ENCODE data around the gene CHCHD6. TPM values are rescaled to one million over a fixed set of nuclear protein-coding genes. Genes with fewer than 3 reads are reported as not detected.

The CHCHD6 gene
- total RNA-seq, 2 experiments from 2014 or later: 8.7 to 9.3 TPM

DNA sequence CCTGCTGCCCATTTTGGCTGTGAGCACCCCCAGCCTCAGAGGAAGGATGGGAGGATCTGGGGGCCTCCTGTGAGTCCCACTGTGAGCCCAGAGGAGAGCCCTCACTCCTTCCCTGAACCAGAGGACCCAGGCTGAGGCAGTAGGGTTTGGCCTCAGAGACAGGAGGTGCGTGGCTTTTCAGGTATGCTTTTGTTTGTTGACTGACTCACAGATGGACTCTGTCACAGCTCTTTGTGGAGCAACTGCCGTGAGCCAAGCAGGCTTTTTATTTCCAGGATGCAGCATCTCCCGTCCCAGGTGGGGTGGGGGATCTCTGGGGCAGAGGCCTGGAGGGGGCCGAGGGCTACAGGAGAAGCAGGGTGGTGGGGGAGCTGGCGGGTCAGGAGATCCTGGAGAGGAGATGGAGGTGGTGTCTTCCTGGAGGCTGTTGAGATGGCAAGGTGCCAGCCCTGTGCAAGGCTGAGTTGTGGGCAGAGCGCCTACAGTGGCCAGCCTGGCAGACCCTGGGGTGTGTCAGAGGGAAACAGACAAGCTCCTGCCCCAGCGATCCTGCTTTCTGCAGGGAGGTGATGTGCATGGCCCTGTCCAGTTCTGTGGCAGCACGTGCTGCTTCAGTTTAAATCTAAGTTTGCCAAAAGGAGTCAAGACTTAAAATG, 302.9 kb downstream of the CHCHD6 start:
- TF ChIP-seq, protein P1, sequence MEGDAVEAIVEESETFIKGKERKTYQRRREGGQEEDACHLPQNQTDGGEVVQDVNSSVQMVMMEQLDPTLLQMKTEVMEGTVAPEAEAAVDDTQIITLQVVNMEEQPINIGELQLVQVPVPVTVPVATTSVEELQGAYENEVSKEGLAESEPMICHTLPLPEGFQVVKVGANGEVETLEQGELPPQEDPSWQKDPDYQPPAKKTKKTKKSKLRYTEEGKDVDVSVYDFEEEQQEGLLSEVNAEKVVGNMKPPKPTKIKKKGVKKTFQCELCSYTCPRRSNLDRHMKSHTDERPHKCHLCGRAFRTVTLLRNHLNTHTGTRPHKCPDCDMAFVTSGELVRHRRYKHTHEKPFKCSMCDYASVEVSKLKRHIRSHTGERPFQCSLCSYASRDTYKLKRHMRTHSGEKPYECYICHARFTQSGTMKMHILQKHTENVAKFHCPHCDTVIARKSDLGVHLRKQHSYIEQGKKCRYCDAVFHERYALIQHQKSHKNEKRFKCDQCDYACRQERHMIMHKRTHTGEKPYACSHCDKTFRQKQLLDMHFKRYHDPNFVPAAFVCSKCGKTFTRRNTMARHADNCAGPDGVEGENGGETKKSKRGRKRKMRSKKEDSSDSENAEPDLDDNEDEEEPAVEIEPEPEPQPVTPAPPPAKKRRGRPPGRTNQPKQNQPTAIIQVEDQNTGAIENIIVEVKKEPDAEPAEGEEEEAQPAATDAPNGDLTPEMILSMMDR (IDR thresholded peaks at IDR 0.05): no peak
- H3K4me3 Mint-ChIP-seq: no peak overlapping the region
- H3K27me3 Mint-ChIP-seq: no peaks in the 10 kb centered on the region
- H3K36me3 ChIP-seq (ENCODE audit: insufficient read depth, low read length): peaks cover 2% of the 10 kb centered on the region
- no peaks in the 10 kb centered on the region for H3K4me1 ChIP-seq (ENCODE audit: insufficient read depth, low read length)
- H3K36me3 Mint-ChIP-seq (ENCODE audit: low read depth): peaks cover 4% of the 10 kb centered on the region
- no peaks in the 10 kb centered on the region for H3K4me1 Mint-ChIP-seq (ENCODE audit: low read depth)
- POLR2A ChIA-PET: no interaction called here
- no peaks in the 10 kb centered on the region for H3K9me3 ChIP-seq (ENCODE audit: control insufficient read depth in 1 of 2, insufficient read depth in 1 of 2, low read length in 2 of 2)
- CTCF ChIA-PET: interaction anchor here (1.0 kb wide), 1 partner anchor 25 kb away, joined by 3 read pairs; the partner anchor contains the start of gene PLXNA1
- H3K27ac ChIP-seq (ENCODE audit: low read depth in 1 of 2, low read length in 2 of 2): no peak overlapping the region
- intact Hi-C loops (cut with DNase I, micrococcal nuclease): no loop called here
- no peak overlapping the region for H3K27ac Mint-ChIP-seq
- no peaks in the 10 kb centered on the region for H3K9me3 Mint-ChIP-seq
- ATAC-seq (ENCODE audit: poor library complexity): no peak
- H3K27me3 ChIP-seq (ENCODE audit: control insufficient read depth in 1 of 2, insufficient read depth in 2 of 2, low read length in 2 of 2): no peaks in the 10 kb centered on the region
- DNase-seq: no peak
- H3K4me3 ChIP-seq (ENCODE audit: low read length): no peak overlapping the region

DNA sequence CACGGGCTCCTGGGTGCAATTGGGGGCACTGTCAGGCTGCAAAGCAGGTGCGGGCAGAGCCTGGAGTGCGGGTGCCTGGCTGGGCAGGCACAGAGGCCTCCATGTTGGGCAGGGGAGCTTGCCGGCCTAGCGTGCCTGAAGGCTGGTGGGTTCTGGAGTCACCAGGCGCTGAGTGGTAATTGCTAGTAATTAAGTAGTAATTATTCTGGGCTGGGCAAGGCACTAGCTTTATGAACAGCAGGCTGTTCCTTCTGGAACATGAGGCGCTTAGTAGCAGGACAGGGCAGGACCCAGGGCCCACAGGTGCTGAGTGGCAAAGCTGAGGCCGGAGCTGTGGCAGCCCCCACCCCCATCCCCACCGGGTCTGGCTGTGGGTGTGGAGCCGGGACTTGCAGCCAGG, 304.2 kb downstream of the CHCHD6 start:
- H3K9me3 Mint-ChIP-seq: no peaks in the 10 kb centered on the region
- POLR2A ChIA-PET: no interaction called here
- DNase-seq (no peak), ATAC-seq (ENCODE audit: poor library complexity) (no peak)
- H3K36me3 Mint-ChIP-seq (ENCODE audit: low read depth): peaks cover 6% of the 10 kb centered on the region
- CTCF ChIA-PET: no interaction called here
- Histone ChIP-seq H3K4me1 (ENCODE audit: insufficient read depth, low read length) (no peaks in the 10 kb centered on the region), H3K27ac (ENCODE audit: low read depth in 1 of 2, low read length in 2 of 2) (no peak overlapping the region), H3K9me3 (ENCODE audit: control insufficient read depth in 1 of 2, insufficient read depth in 1 of 2, low read length in 2 of 2) (no peaks in the 10 kb centered on the region), H3K27me3 (ENCODE audit: control insufficient read depth in 1 of 2, insufficient read depth in 2 of 2, low read length in 2 of 2) (no peaks in the 10 kb centered on the region), H3K4me3 (ENCODE audit: low read length) (no peak overlapping the region), H3K36me3 (ENCODE audit: insufficient read depth, low read length) (peaks cover 8% of the 10 kb centered on the region)
- no peaks in the 10 kb centered on the region for H3K4me1 Mint-ChIP-seq (ENCODE audit: low read depth)
- no peak overlapping the region for H3K27ac Mint-ChIP-seq
- TF ChIP-seq, protein P1 (IDR thresholded peaks at IDR 0.05): no peak
- intact Hi-C loops (cut with DNase I, micrococcal nuclease): no loop called here
- no peak overlapping the region for H3K4me3 Mint-ChIP-seq
- H3K27me3 Mint-ChIP-seq: no peaks in the 10 kb centered on the region

DNA sequence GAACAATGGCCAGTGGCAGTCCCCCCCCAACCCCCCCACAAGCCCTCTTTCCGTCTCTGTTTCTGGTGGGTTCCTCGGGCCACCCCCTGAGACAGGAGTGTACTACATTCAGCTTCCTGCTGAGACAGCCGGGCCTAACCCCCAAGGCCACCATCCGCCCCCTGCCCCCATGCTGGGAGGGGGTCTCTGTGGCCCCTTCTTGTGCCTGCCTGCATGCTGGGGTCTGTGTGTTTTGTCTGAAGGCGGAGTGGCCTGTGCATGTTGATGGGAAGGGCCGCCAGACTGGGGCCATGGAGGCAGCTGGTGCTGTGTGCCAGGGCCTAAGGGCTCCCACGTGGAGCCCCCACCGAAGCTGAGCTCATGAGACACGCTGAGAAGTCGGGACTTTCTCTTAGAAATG, 305.5 kb downstream of the CHCHD6 start:
- intact Hi-C loops (cut with DNase I, micrococcal nuclease): no loop called here
- no peak for DNase-seq
- CTCF ChIA-PET: no interaction called here
- Mint-ChIP-seq H3K9me3 (no peaks in the 10 kb centered on the region), H3K27me3 (no peaks in the 10 kb centered on the region), H3K27ac (no peak overlapping the region), H3K36me3 (ENCODE audit: low read depth) (peaks cover 11% of the 10 kb centered on the region), H3K4me1 (ENCODE audit: low read depth) (no peaks in the 10 kb centered on the region), H3K4me3 (no peak overlapping the region)
- no peak for ATAC-seq (ENCODE audit: poor library complexity)
- Histone ChIP-seq H3K9me3 (ENCODE audit: control insufficient read depth in 1 of 2, insufficient read depth in 1 of 2, low read length in 2 of 2) (no peaks in the 10 kb centered on the region), H3K27ac (ENCODE audit: low read depth in 1 of 2, low read length in 2 of 2) (no peak overlapping the region), H3K4me3 (ENCODE audit: low read length) (no peak overlapping the region), H3K27me3 (ENCODE audit: control insufficient read depth in 1 of 2, insufficient read depth in 2 of 2, low read length in 2 of 2) (no peaks in the 10 kb centered on the region), H3K36me3 (ENCODE audit: insufficient read depth, low read length) (peaks cover 8% of the 10 kb centered on the region), H3K4me1 (ENCODE audit: insufficient read depth, low read length) (no peaks in the 10 kb centered on the region)
- POLR2A ChIA-PET: no interaction called here
- TF ChIP-seq, protein P1 (IDR thresholded peaks at IDR 0.05): no peak

Other genes with a start within 250 kb of the CHCHD6 start
- 10 to 100 TPM; 60.7 to 61.3 TPM for gene ZXDC, start 228.3 kb upstream of the CHCHD6 start, total RNA-seq
- not detected for gene UROC1, start 186.5 kb upstream of the CHCHD6 start, total RNA-seq
- not detected for gene CHST13, start 180.1 kb upstream of the CHCHD6 start, total RNA-seq
- not detected for gene C3orf22, start 145.3 kb upstream of the CHCHD6 start, total RNA-seq
- 1 to 10 TPM; 1.0 to 1.5 TPM for gene TXNRD3, start 49.1 kb upstream of the CHCHD6 start, total RNA-seq